ENCODE results near the gene HS1BP3.

Gene HS1BP3

DNA sequence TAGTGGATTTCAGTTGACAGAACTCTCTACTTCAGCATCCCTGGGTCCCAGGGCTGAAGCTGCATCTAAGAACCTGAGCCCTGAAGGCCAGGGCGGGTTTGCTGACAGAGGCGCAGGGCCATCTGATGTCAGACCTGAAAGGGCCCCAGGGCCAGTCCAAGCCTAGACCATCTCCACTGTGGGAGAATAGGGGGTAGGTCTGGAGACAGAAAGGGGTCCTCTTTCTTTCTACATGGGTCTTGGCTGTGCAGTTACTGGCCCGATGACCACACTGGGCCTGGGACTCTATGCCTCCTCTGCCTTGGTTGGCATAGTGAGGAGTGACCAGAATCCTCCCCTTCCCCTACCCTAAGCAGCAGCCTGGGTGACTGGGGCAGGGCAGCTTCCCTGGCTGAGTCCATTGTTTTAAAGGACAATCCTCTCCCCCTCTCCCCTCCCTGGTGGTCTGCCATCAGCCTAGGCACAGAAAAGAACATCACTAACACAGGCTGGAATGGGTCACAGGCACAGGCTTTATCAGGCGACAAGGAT lies 34.5 kb downstream of the HS1BP3 start:
- Histone ChIP-seq H3K9me3 (ENCODE audit: insufficient read depth, low read depth, low read length) (no peaks in the 10 kb centered on the region), H3K4me3 (ENCODE audit: low read length) (no peak overlapping the region), H3K4me1 (ENCODE audit: insufficient read depth, low read length) (peaks cover 11% of the 10 kb centered on the region), H3K27ac (ENCODE audit: low read length) (no peak overlapping the region), H3K9ac (ENCODE audit: low read depth, low read length) (no peak overlapping the region), H3K27me3 (ENCODE audit: insufficient read depth, low read length) (no peaks in the 10 kb centered on the region; the same call in 1 of the 2 replicates), H3K36me3 (ENCODE audit: insufficient read depth, low read depth, low read length) (no peaks in the 10 kb centered on the region)

DNA sequence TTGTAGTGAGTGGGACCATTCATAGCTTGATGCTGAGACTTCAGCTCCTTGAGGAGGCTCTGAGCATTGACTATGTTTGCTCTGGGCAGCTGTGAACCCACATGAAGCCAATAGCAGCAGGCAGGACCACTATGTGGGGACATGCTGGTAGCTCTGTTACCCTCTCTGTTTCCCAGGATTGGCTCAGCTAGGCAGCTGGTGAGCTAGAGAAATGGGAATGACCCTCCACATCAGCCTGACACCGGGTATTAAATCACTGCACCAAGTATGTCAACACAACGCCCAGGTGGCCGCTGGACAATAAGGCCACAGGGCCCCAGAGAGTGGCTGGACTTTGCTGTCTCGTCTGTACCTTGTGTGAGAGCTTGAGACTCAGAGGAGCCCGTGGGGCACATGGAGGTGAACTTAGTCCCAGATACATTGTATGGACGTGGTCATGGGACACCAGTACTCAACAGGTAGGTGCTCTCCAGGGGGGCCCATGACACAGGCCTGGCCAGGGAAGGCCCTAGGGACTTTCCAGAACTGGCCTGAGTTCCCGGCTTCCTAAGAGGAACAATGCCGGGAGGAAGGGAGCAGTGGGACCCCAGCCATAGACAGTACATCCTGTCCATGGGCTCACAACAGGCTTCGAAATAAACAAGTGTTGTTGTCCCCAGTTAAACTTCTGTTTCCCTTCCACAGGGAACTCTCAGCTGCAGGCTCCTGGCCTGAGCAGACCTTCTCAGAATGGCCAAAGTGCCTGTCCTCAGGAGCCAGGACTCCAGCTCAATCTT lies 35.2 kb downstream of the HS1BP3 start:
- Histone ChIP-seq H3K4me3 (ENCODE audit: low read length) (no peak overlapping the region), H3K9me3 (ENCODE audit: insufficient read depth, low read depth, low read length) (no peaks in the 10 kb centered on the region), H3K36me3 (ENCODE audit: insufficient read depth, low read depth, low read length) (no peaks in the 10 kb centered on the region), H3K27me3 (ENCODE audit: insufficient read depth, low read length) (no peaks in the 10 kb centered on the region; the same call in 1 of the 2 replicates), H3K27ac (ENCODE audit: low read length) (no peak overlapping the region), H3K4me1 (ENCODE audit: insufficient read depth, low read length) (peaks cover 11% of the 10 kb centered on the region), H3K9ac (ENCODE audit: low read depth, low read length) (no peak overlapping the region)

DNA sequence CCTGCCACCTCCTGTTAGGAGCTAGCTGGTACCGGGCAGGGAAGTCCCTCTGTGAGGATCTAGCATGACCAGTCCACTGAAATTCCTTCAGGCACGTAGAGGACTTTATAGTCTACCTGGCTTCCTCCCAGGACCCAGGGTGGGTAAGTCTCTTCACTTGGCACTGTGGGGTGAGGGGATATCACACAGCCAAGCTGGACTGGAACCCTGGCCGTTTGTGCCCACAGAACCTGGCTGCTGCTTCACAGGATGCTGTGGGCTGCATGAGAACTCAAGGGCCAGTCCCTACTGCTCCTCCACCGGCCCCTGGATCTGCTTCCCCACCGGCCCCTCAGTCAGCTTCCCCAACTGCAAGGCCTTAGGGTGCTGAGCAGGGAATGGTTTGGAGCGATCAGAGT lies 35.8 kb downstream of the HS1BP3 start:
- Histone ChIP-seq H3K36me3 (ENCODE audit: insufficient read depth, low read depth, low read length) (no peaks in the 10 kb centered on the region), H3K4me3 (ENCODE audit: low read length) (no peak overlapping the region), H3K27me3 (ENCODE audit: insufficient read depth, low read length) (no peaks in the 10 kb centered on the region; the same call in 1 of the 2 replicates), H3K4me1 (ENCODE audit: insufficient read depth, low read length) (peaks cover 11% of the 10 kb centered on the region), H3K9ac (ENCODE audit: low read depth, low read length) (no peak overlapping the region), H3K27ac (ENCODE audit: low read length) (no peak overlapping the region), H3K9me3 (ENCODE audit: insufficient read depth, low read depth, low read length) (no peaks in the 10 kb centered on the region)

GRCh38 chr2:20614201-20615067 lies 36.5 kb downstream of the HS1BP3 start:
- Histone ChIP-seq H3K27me3 (ENCODE audit: insufficient read depth, low read length) (no peaks in the 10 kb centered on the region; the same call in 1 of the 2 replicates), H3K4me3 (ENCODE audit: low read length) (no peak overlapping the region), H3K9me3 (ENCODE audit: insufficient read depth, low read depth, low read length) (no peaks in the 10 kb centered on the region), H3K36me3 (ENCODE audit: insufficient read depth, low read depth, low read length) (no peaks in the 10 kb centered on the region), H3K27ac (ENCODE audit: low read length) (no peak overlapping the region), H3K4me1 (ENCODE audit: insufficient read depth, low read length) (peaks cover 11% of the 10 kb centered on the region), H3K9ac (ENCODE audit: low read depth, low read length) (no peak overlapping the region)

DNA sequence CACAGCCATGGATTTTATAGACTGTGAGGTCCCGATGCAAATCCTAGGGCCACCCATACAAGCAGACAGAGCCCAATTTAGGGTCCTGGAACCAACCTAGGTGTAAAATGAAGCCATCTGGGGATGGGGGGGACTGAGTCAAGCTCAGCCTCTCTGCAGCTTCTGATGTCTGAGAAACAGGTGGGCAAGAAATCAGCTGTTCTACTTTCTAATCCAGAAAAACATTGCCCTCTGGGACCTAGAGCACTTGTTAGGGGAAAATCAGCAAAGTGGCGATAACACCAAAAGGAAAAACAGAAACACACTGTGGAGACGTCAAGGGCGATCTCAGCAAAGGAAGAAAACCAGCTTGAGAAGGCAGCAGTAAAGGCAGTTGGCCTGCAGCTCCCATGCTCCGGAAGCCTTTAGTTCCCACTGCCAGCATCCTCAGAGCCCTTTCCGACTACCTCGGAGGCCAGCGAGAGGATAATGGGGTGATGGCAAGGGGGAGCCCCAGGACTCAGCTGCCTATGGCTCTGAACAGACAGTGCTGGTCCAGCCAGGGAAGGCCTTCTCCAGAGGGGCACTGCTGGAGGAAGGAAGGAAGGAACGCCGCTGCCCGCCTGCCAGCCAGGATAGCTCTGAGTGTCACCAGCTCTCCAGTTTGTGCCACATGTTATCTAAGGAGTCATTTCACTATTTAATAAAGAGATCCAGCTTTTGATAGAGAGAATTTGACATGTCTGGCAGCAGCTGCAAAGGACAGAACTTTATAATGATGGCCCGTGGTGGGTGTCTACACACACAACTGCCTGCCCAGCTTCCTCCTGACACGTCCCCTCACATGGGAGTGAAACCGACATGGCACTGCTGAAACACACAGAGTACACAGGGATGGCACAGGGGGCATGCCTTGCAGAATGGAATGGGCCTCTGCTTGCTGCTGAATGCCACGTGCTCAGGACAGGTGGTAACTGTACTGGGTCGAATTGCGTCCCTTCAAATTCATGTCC lies 37.7 kb downstream of the HS1BP3 start:
- Histone ChIP-seq H3K9ac (ENCODE audit: low read depth, low read length) (no peak overlapping the region), H3K27ac (ENCODE audit: low read length) (no peak overlapping the region), H3K4me3 (ENCODE audit: low read length) (no peak overlapping the region)

DNA sequence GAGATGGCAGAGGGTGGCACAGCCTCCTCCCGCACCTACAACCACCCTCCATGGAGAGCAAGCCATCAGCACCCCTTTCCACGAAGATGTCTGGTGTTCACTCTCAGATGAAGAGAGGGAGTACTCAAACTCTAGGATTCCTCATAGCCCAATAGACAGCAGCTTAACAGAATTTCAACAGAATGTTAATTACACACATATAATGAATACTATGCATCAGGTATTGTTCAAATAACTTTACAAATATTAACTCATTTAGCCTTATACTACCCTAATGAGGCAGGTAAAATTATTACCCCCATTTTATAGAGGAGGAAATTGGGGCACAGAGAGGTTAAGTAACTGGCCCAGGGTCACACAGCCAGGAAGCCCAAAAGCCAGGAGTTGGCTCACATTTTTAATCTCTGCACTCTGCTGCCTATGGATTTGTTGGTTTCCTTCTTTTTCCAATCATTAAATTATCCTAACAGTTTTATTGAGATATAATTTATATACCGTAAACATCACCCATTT lies 39.0 kb downstream of the HS1BP3 start:
- peaks cover 11% of the 10 kb centered on the region for H3K4me1 ChIP-seq (ENCODE audit: insufficient read depth, low read length)
- H3K4me3 ChIP-seq (ENCODE audit: low read length): no peak overlapping the region
- H3K36me3 ChIP-seq (ENCODE audit: insufficient read depth, low read depth, low read length): no peaks in the 10 kb centered on the region
- H3K27me3 ChIP-seq (ENCODE audit: insufficient read depth, low read length): no peaks in the 10 kb centered on the region; the same call in 1 of the 2 replicates
- no peaks in the 10 kb centered on the region; the same call in 1 of the 2 replicates for H3K9me3 ChIP-seq (ENCODE audit: insufficient read depth, low read depth, low read length)
- no peak overlapping the region for H3K27ac ChIP-seq (ENCODE audit: low read length)
- H3K9ac ChIP-seq (ENCODE audit: low read depth, low read length): no peak overlapping the region

More for the DNA sequence above, 37.7 kb downstream of the HS1BP3 start:
- H3K4me1 ChIP-seq (ENCODE audit: insufficient read depth, low read length): peaks cover 11% of the 10 kb centered on the region
- no peaks in the 10 kb centered on the region; the same call in 1 of the 2 replicates for H3K27me3 ChIP-seq (ENCODE audit: insufficient read depth, low read length)
- no peaks in the 10 kb centered on the region for H3K9me3 ChIP-seq (ENCODE audit: insufficient read depth, low read depth, low read length)
- H3K36me3 ChIP-seq (ENCODE audit: insufficient read depth, low read depth, low read length): no peaks in the 10 kb centered on the region

- no peaks in the 10 kb centered on the region; the same call in 1 of the 2 replicates for H3K27me3 ChIP-seq (ENCODE audit: insufficient read depth, low read length)
- H3K4me3 ChIP-seq (ENCODE audit: low read length): no peak overlapping the region
- H3K9me3 ChIP-seq (ENCODE audit: insufficient read depth, low read depth, low read length): no peaks in the 10 kb centered on the region; the same call in 1 of the 2 replicates
- H3K4me1 ChIP-seq (ENCODE audit: insufficient read depth, low read length): peaks cover 11% of the 10 kb centered on the region
- no peak overlapping the region for H3K27ac ChIP-seq (ENCODE audit: low read length)
- H3K36me3 ChIP-seq (ENCODE audit: insufficient read depth, low read depth, low read length): no peaks in the 10 kb centered on the region
- H3K9ac ChIP-seq (ENCODE audit: low read depth, low read length): no peak overlapping the region
Measured at GRCh38 chr2:20611077-20611843, 39.6 kb downstream of the HS1BP3 start.

GRCh38 chr2:20609995-20610357 lies 40.9 kb downstream of the HS1BP3 start:
- Histone ChIP-seq H3K27ac (ENCODE audit: low read length) (no peak overlapping the region), H3K9ac (ENCODE audit: low read depth, low read length) (no peak overlapping the region), H3K36me3 (ENCODE audit: insufficient read depth, low read depth, low read length) (no peaks in the 10 kb centered on the region), H3K4me1 (ENCODE audit: insufficient read depth, low read length) (peaks cover 11% of the 10 kb centered on the region), H3K4me3 (ENCODE audit: low read length) (no peak overlapping the region), H3K9me3 (ENCODE audit: insufficient read depth, low read depth, low read length) (no peaks in the 10 kb centered on the region; the same call in 1 of the 2 replicates), H3K27me3 (ENCODE audit: insufficient read depth, low read length) (no peaks in the 10 kb centered on the region; the same call in 1 of the 2 replicates)

DNA sequence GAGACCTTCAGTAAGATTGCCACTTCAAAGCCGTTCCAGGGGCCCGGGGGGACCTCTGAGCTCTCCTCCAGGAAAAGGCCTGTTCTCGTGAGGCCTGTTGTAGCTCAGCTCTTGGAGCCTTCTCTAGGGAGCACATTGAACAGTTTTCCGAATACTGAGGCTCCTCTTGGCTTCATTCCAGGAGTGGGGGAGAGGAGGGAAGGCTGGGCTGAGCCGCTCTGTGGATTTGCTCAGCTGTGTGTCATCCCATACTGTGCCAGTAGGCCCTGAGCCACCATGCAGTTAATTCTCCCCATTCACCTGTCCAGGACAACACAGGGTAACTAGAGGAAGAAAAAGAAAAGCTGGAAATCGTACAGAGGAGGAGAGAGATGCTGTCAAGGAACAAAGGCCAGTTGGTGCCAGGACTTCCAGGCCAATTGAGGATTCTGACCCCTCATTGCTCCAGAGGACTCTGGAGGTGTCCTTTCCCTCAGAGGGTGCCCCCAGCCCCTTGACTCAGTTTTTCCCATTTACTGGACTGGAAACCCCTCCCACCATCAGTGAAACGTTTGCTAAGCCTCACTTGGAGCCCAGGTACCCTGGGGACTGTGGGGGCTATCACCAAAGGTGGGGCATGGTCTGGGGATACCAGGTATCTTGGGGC lies 41.4 kb downstream of the HS1BP3 start:
- Histone ChIP-seq H3K36me3 (ENCODE audit: insufficient read depth, low read depth, low read length) (no peaks in the 10 kb centered on the region), H3K9ac (ENCODE audit: low read depth, low read length) (no peak overlapping the region)

More for the DNA sequence above, 41.4 kb downstream of the HS1BP3 start:
- H3K27ac ChIP-seq (ENCODE audit: low read length): no peak overlapping the region
- peaks cover 7% of the 10 kb centered on the region for H3K4me1 ChIP-seq (ENCODE audit: insufficient read depth, low read length)
- no peak overlapping the region for H3K4me3 ChIP-seq (ENCODE audit: low read length)
- no peaks in the 10 kb centered on the region; the same call in 1 of the 2 replicates for H3K9me3 ChIP-seq (ENCODE audit: insufficient read depth, low read depth, low read length)
- H3K27me3 ChIP-seq (ENCODE audit: insufficient read depth, low read length): no peaks in the 10 kb centered on the region; the same call in 1 of the 2 replicates
